Pancreas (tissue), 10 donors: ENCODE measurements around the gene LAMC3. TPM values are rescaled to one million over a fixed set of nuclear protein-coding genes. Genes with fewer than 3 reads are reported as not detected.

Source experiments
- ATAC-seq, 4 donors: fragments of 200-7000 bp; cut with Tn5 transposase; one replicate each; pipeline versions ENCODE4 v1.8.0 to v1.9.1; 2020; ENCODE audit warnings: mild to moderate bottlenecking in 4 of 4, moderate library complexity in 4 of 4
- DNase-seq, 6 donors: peaks; one replicate each; pipeline ENCODE4 v3.0.0-alpha.2; 2020
- FAIRE-seq: peaks from 2 replicates; lab custom pipeline; 2012; peaks lifted over from hg19 to GRCh38; lab: Jason Lieb, UNC
- H3K27ac ChIP-seq, 4 donors: fragments of 200-600 bp; sonication (generic); 1 replicate in 3 of 4; 2 replicates in 1 of 4; pipeline versions ENCODE4 v1.5.0 to v1.8.0; 2020
- H3K27me3 ChIP-seq, 4 donors: fragments of 200-600 bp; one replicate each; pipeline ENCODE4 v1.8.0; 2021
- H3K36me3 ChIP-seq, 3 donors: fragments of 200-600 bp; sonication (generic) in 1 of 3; one replicate each; pipeline versions ENCODE4 v1.5.0 to v1.8.0; 2020 to 2021
- H3K4me1 ChIP-seq, 3 donors: fragments of 200-600 bp; one replicate each; pipeline ENCODE4 v1.8.0; 2021
- H3K4me3 ChIP-seq, 4 donors: fragments of 200-600 bp; sonication (generic) in 2 of 4; one replicate each; pipeline versions ENCODE4 v1.5.0 to v1.8.0; 2020 to 2021
- H3K9me3 ChIP-seq, 4 donors: fragments of 200-600 bp; one replicate each; pipeline ENCODE4 v1.8.0; 2021
- CTCF ChIP-seq, 4 donors: fragments of 200-600 bp; sonication (generic) in 3 of 4; IDR thresholded peaks; one replicate each; pipeline versions ENCODE4 v1.5.0 to v1.8.0; 2021; ENCODE audit warnings: antibody characterized with exemption in 4 of 4
- WGBS, 2 donors: extraction: QIAGEN DNeasy Blood & Tissue Kit; methylation state at CpG; one replicate each; pipeline ENCODE4 v1.1.7; 2013; 5-methylcytosine and 5-hydroxymethylcytosine counted together
- intact Hi-C, 3 donors: fragments of 100-400 bp; cut with DNase I; formaldehyde crosslinking; loops; one replicate each; pipeline versions ENCODE4 v1.11.1 to v1.14.2; 2022
- polyA plus RNA-seq, 2 donors: library from polyadenylated mRNA; stranded (reverse); fragments of 200-250 nt; gene quantifications; one replicate each; pipeline ENCODE4 v1.2.3, GENCODE V29; 2013
- total RNA-seq, 6 donors: library from RNA; stranded (reverse); fragmentation: NEBNext Ultra II Directional in 4 of 6; extraction: Animal tissue kit (Norgen Biotek cat#: 25700) in 4 of 6; gene quantifications; one replicate each; pipeline versions ENCODE4 v1.2.1 to v1.2.4, GENCODE V29; 2021 to 2023
- donor health status: healthy with polysubstance abuse.
- donor health status: DM: no; HTN: no; CAD: no; lungs with moderate emphysema.
- donor health status: DM: no; HTN: no; CAD: no.
- donor health status: control.
- donor health status: control.
- donor health status: Bipolar disorder and iron deficiency.
- donor health status: DM: yes; HTN: yes; CAD: no.
- donor health status: DM: no; HTN: no; CAD: no.
- donor health status: DM: no; HTN: no; CAD: no.
- donor health status: DM: yes; HTN: yes; CAD: no.

The LAMC3 gene
- total and polyA plus RNA-seq, 8 donors, result 1.1 to 8.9 (median 2.7) TPM

- no peak for DNase-seq
- TF ChIP-seq CTCF (IDR thresholded peaks at IDR 0.05), result no peak
- Histone ChIP-seq H3K4me3 (no peak overlapping the region), H3K9me3 (no peaks in the 10 kb centered on the region), H3K27me3 (no peaks in the 10 kb centered on the region), H3K4me1 (no peaks in the 10 kb centered on the region), H3K36me3 (no peaks in the 10 kb centered on the region), H3K27ac (no peak overlapping the region)
- WGBS, 2 donors, result 72 to 78% methylated on average over 11 of the region's 11 CpGs
- no peak for ATAC-seq
- intact Hi-C loops, result no loop called here
- FAIRE-seq, result no peak
Observed at GRCh38 chr9:131027872-131028179, 18.9 kb downstream of the LAMC3 start.

GRCh38 chr9:131028221-131028884 is 19.4 kb downstream of the LAMC3 start:
- ATAC-seq, result no peak
- intact Hi-C loops, result no loop called here
- no peaks in the 10 kb centered on the region for H3K36me3 ChIP-seq

GRCh38 chr9:131028931-131029573 is 20.1 kb downstream of the LAMC3 start:
- Histone ChIP-seq H3K4me1 (no peaks in the 10 kb centered on the region), H3K4me3 (no peak overlapping the region), H3K9me3 (no peaks in the 10 kb centered on the region), H3K36me3 (no peaks in the 10 kb centered on the region), H3K27ac (no peak overlapping the region), H3K27me3 (no peaks in the 10 kb centered on the region)
- FAIRE-seq, result no peak
- DNase-seq, result peak in 1 of 6 donors; percentile 9
- TF ChIP-seq CTCF (IDR thresholded peaks at IDR 0.05), result no peak
- intact Hi-C loops, result no loop called here
- WGBS, 2 donors, result 56 to 82% methylated on average over 13 to 14 of the region's 14 CpGs
- no peak for ATAC-seq

More at GRCh38 chr9:131028221-131028884, 19.4 kb downstream of the LAMC3 start:
- H3K4me1 ChIP-seq, result no peaks in the 10 kb centered on the region
- no peak for FAIRE-seq
- H3K27me3 ChIP-seq, result no peaks in the 10 kb centered on the region
- no peaks in the 10 kb centered on the region for H3K9me3 ChIP-seq
- H3K27ac ChIP-seq, result no peak overlapping the region
- no peak for DNase-seq
- no peak overlapping the region for H3K4me3 ChIP-seq
- TF ChIP-seq CTCF (IDR thresholded peaks at IDR 0.05), result no peak
- WGBS, 2 donors, result 64 to 73% methylated on average over 24 of the region's 24 CpGs

- no peak for FAIRE-seq
- no peaks in the 10 kb centered on the region for H3K27me3 ChIP-seq
Observed at GRCh38 chr9:131029574-131029952, 20.6 kb downstream of the LAMC3 start.

More at GRCh38 chr9:131029574-131029952, 20.6 kb downstream of the LAMC3 start:
- 69 to 75% methylated on average over 3 of the region's 3 CpGs for WGBS, 2 donors
- no peaks in the 10 kb centered on the region for H3K4me1 ChIP-seq
- no peak overlapping the region for H3K27ac ChIP-seq
- TF ChIP-seq CTCF (IDR thresholded peaks at IDR 0.05), result no peak
- no peak overlapping the region for H3K4me3 ChIP-seq
- ATAC-seq (no peak), DNase-seq (no peak)
- intact Hi-C loops, result no loop called here
- H3K9me3 ChIP-seq, result no peaks in the 10 kb centered on the region
- no peaks in the 10 kb centered on the region for H3K36me3 ChIP-seq
